HL-60 (cell line): ENCODE data around the gene CCDC120.

Experiments used
- DNase-seq, 2 experiments: peaks; one replicate each; pipeline ENCODE4 v3.0.0-alpha.2; 2010 to 2020; ENCODE audit warnings: low read depth in 1 of 2, low spot score in 1 of 2
- H3K27ac ChIP-seq: fragments of 250-450 bp; sonication (Bioruptor Pico); replicated peaks from 2 replicates; pipeline ENCODE4 v1.5.1; 2020; ENCODE audit warnings: mild to moderate bottlenecking, moderate library complexity
- H3K27me3 ChIP-seq: fragments of 250-450 bp; sonication (Bioruptor Pico); 2 replicates; pipeline ENCODE4 v1.5.1; 2021; ENCODE audit warnings: mild to moderate bottlenecking, moderate library complexity; ENCODE audit not compliant: insufficient read depth, poor library complexity, severe bottlenecking
- H3K4me3 ChIP-seq: replicated peaks from 2 replicates; pipeline ENCODE4 v1.5.1; 2011; ENCODE audit warnings: mild to moderate bottlenecking, control low read depth, low read length; ENCODE audit not compliant: insufficient read depth
- GABPA ChIP-seq: IDR thresholded peaks from 2 replicates; pipeline ENCODE4 v1.6.1; 2012; ENCODE audit warnings: low read depth
- POLR2AphosphoS5 ChIP-seq: IDR thresholded peaks from 2 replicates; pipeline ENCODE4 v1.6.1; 2012; ENCODE audit warnings: low read depth
- SPI1 ChIP-seq: IDR thresholded peaks from 2 replicates; pipeline ENCODE4 v1.6.1; 2012; ENCODE audit warnings: low read depth, mild to moderate bottlenecking, borderline replicate concordance
- TF ChIP-seq, protein P1 (sequence below): IDR thresholded peaks from 2 replicates; pipeline ENCODE4 v1.6.1; 2012; ENCODE audit warnings: low read depth; ENCODE audit not compliant: insufficient replicate concordance
- TF ChIP-seq, protein P2 (sequence below): IDR thresholded peaks from one replicate; pipeline ENCODE4 v1.5.1; 2011; ENCODE audit warnings: low read length, control low read depth, inconsistent platforms; ENCODE audit not compliant: insufficient read depth

The CCDC120 gene

DNA sequence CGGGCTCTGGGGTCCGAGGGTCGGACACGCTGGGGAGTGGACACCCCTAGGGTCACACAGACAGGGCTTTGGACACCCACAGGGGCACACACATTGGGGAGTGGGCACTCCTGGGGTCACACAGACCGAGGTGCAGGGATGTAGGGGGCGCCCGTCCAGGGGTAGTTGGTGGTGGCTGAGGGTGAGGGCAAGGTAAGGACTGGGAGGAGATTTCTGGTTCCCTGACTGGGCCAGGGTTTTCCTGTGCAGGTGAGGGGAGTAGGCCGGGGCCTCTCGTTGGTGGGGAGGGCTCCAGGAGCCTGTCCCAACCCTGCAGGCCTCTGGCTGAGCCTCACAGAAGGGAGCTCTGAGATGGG, 42.8 kb downstream of the CCDC120 start:
- no peak for TF ChIP-seq GABPA
- TF ChIP-seq, protein P1, sequence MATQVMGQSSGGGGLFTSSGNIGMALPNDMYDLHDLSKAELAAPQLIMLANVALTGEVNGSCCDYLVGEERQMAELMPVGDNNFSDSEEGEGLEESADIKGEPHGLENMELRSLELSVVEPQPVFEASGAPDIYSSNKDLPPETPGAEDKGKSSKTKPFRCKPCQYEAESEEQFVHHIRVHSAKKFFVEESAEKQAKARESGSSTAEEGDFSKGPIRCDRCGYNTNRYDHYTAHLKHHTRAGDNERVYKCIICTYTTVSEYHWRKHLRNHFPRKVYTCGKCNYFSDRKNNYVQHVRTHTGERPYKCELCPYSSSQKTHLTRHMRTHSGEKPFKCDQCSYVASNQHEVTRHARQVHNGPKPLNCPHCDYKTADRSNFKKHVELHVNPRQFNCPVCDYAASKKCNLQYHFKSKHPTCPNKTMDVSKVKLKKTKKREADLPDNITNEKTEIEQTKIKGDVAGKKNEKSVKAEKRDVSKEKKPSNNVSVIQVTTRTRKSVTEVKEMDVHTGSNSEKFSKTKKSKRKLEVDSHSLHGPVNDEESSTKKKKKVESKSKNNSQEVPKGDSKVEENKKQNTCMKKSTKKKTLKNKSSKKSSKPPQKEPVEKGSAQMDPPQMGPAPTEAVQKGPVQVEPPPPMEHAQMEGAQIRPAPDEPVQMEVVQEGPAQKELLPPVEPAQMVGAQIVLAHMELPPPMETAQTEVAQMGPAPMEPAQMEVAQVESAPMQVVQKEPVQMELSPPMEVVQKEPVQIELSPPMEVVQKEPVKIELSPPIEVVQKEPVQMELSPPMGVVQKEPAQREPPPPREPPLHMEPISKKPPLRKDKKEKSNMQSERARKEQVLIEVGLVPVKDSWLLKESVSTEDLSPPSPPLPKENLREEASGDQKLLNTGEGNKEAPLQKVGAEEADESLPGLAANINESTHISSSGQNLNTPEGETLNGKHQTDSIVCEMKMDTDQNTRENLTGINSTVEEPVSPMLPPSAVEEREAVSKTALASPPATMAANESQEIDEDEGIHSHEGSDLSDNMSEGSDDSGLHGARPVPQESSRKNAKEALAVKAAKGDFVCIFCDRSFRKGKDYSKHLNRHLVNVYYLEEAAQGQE, result no peak
- no peak for TF ChIP-seq POLR2AphosphoS5
- no peak for TF ChIP-seq SPI1
- TF ChIP-seq, protein P2, sequence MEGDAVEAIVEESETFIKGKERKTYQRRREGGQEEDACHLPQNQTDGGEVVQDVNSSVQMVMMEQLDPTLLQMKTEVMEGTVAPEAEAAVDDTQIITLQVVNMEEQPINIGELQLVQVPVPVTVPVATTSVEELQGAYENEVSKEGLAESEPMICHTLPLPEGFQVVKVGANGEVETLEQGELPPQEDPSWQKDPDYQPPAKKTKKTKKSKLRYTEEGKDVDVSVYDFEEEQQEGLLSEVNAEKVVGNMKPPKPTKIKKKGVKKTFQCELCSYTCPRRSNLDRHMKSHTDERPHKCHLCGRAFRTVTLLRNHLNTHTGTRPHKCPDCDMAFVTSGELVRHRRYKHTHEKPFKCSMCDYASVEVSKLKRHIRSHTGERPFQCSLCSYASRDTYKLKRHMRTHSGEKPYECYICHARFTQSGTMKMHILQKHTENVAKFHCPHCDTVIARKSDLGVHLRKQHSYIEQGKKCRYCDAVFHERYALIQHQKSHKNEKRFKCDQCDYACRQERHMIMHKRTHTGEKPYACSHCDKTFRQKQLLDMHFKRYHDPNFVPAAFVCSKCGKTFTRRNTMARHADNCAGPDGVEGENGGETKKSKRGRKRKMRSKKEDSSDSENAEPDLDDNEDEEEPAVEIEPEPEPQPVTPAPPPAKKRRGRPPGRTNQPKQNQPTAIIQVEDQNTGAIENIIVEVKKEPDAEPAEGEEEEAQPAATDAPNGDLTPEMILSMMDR, result no peak
- DNase-seq, result no peak
- Histone ChIP-seq H3K27ac (peak overlapping the region; percentile 91), H3K4me3 (peak overlapping the region; percentile 51), H3K27me3 (no peaks in the 10 kb centered on the region)

DNA sequence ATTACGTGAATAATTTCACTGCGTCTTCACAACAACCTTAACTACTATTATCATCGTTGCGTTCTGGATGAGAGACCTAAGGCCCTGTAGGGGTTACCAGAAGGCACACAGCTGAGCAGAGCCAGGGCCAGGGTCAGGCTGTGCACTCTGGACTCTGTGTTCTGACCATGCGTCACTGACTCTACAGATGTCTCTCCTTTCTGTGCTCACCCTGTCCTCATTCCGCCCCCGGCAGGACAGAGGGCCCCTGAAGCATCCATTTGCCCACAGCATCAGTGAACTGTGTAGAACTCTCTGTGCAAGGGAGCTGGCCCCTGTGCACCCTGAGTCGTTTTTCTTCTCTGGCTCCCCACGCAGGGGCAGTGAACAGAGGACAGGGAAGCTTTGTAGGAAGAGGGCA, 43.4 kb downstream of the CCDC120 start:
- no peak for TF ChIP-seq POLR2AphosphoS5
- TF ChIP-seq, protein P1, result no peak
- TF ChIP-seq, protein P2, result no peak
- TF ChIP-seq GABPA, result no peak
- TF ChIP-seq SPI1, result no peak
- no peak for DNase-seq
- no peak overlapping the region for H3K27ac ChIP-seq
- no peak overlapping the region for H3K4me3 ChIP-seq
- no peaks in the 10 kb centered on the region for H3K27me3 ChIP-seq

DNA sequence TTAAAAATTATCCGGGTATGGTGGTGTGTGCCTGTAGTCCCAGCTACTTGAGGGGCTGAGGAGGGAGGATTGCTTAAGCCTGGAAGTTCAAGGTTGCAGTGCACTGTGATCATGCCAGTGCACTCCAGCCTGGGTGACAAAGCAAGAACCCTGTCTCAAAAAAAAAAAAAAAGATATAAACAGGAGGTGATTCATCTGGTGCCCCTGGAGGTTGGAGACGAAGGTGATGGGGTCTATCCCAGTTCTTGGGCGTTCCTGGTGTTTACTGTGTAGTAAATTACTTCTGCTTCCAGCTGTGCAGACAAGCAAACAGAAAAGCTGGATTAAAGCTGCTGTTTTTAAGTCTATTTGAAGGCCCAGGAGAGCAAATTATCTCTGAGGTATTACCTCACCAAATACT, 44.8 kb downstream of the CCDC120 start:
- H3K4me3 ChIP-seq, result no peak overlapping the region
- no peak for DNase-seq
- no peaks in the 10 kb centered on the region for H3K27me3 ChIP-seq
- TF ChIP-seq GABPA, result no peak
- TF ChIP-seq, protein P1, result no peak
- no peak for TF ChIP-seq SPI1
- no peak for TF ChIP-seq POLR2AphosphoS5
- TF ChIP-seq, protein P2, result no peak
- no peak overlapping the region for H3K27ac ChIP-seq
